ENCODE data around the gene CBLN3. TPM values are rescaled to one million over a fixed set of nuclear protein-coding genes. Genes with fewer than 3 reads are reported as not detected.

CBLN3 gene
- total RNA-seq, 1 experiment from 2014 or later: 0.94 TPM

GRCh38 chr14:24406416-24406815 is 23.1 kb downstream of the CBLN3 start:
- Mint-ChIP-seq H3K27ac (no peak overlapping the region), H3K27me3 (ENCODE audit: low read depth) (no peaks in the 10 kb centered on the region), H3K9me3 (no peaks in the 10 kb centered on the region), H3K4me3 (no peak overlapping the region), H3K36me3 (no peaks in the 10 kb centered on the region), H3K4me1 (peaks cover 25% of the 10 kb centered on the region)
- DNase-seq (ENCODE audit: low spot score) (no peak), ATAC-seq (no peak)
- TF ChIP-seq, protein P1, sequence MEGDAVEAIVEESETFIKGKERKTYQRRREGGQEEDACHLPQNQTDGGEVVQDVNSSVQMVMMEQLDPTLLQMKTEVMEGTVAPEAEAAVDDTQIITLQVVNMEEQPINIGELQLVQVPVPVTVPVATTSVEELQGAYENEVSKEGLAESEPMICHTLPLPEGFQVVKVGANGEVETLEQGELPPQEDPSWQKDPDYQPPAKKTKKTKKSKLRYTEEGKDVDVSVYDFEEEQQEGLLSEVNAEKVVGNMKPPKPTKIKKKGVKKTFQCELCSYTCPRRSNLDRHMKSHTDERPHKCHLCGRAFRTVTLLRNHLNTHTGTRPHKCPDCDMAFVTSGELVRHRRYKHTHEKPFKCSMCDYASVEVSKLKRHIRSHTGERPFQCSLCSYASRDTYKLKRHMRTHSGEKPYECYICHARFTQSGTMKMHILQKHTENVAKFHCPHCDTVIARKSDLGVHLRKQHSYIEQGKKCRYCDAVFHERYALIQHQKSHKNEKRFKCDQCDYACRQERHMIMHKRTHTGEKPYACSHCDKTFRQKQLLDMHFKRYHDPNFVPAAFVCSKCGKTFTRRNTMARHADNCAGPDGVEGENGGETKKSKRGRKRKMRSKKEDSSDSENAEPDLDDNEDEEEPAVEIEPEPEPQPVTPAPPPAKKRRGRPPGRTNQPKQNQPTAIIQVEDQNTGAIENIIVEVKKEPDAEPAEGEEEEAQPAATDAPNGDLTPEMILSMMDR (IDR thresholded peaks at IDR 0.05): no peak
- TF ChIP-seq TCF7 (CRISPR knock-in tag; IDR thresholded peaks at IDR 0.05; ENCODE audit: low read depth): no peak
- TF ChIP-seq NFATC4 (CRISPR knock-in tag; IDR thresholded peaks at IDR 0.05): no peak
- TF ChIP-seq SOX15 (CRISPR knock-in tag; IDR thresholded peaks at IDR 0.05): no peak
- no peak for TF ChIP-seq FOXK1 (CRISPR knock-in tag; IDR thresholded peaks at IDR 0.05)
- no peak for TF ChIP-seq TP53 (CRISPR knock-in tag; IDR thresholded peaks at IDR 0.05)
- TF ChIP-seq STAT6 (CRISPR knock-in tag; conservative IDR thresholded peaks at IDR 0.05; ENCODE audit: low read depth): no peak
- CTCF ChIA-PET: interaction anchor here (0.5 to 1.8 kb wide), 9 partner anchors 21 to 121 kb away, joined by 3 to 8 read pairs (median 4); partner anchors contain the start of genes CIDEB and KHNYN
- POLR2A ChIA-PET: interaction anchor here (0.5 to 1.3 kb wide), 3 partner anchors 25 to 37 kb away, joined by 3 read pairs; no protein-coding TSS in a partner anchor

- TF ChIP-seq MXD4 (CRISPR knock-in tag; IDR thresholded peaks at IDR 0.05; ENCODE audit: borderline replicate concordance) (no peak), ATF3 (CRISPR knock-in tag; conservative IDR thresholded peaks at IDR 0.05) (no peak), SOX15 (CRISPR knock-in tag; IDR thresholded peaks at IDR 0.05) (no peak), CREB1 (CRISPR knock-in tag; IDR thresholded peaks at IDR 0.05) (no peak), SMAD4 (CRISPR knock-in tag; IDR thresholded peaks at IDR 0.05) (no peak), ZNF671 (CRISPR knock-in tag; IDR thresholded peaks at IDR 0.05) (no peak), CREM (CRISPR knock-in tag; IDR thresholded peaks at IDR 0.05) (no peak), ZNF121 (CRISPR knock-in tag; IDR thresholded peaks at IDR 0.05) (no peak), ZNF232 (CRISPR knock-in tag; IDR thresholded peaks at IDR 0.05) (no peak)
- TF ChIP-seq, protein P2, sequence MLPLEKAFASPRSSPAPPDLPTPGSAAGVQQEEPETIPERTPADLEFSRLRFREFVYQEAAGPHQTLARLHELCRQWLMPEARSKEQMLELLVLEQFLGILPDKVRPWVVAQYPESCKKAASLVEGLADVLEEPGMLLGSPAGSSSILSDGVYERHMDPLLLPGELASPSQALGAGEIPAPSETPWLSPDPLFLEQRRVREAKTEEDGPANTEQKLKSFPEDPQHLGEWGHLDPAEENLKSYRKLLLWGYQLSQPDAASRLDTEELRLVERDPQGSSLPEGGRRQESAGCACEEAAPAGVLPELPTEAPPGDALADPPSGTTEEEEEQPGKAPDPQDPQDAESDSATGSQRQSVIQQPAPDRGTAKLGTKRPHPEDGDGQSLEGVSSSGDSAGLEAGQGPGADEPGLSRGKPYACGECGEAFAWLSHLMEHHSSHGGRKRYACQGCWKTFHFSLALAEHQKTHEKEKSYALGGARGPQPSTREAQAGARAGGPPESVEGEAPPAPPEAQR (CRISPR knock-in tag; IDR thresholded peaks at IDR 0.05): no peak
- Mint-ChIP-seq H3K4me1 (peaks cover 30% of the 10 kb centered on the region), H3K27me3 (ENCODE audit: low read depth) (peaks cover 3% of the 10 kb centered on the region), H3K4me3 (no peak overlapping the region), H3K36me3 (no peaks in the 10 kb centered on the region), H3K9me3 (no peaks in the 10 kb centered on the region), H3K27ac (no peak overlapping the region)
- ATAC-seq (no peak), DNase-seq (ENCODE audit: low spot score) (no peak)
- ChIA-PET POLR2A (no interaction called here), CTCF (interaction anchor here (1.2 to 1.8 kb wide), 4 partner anchors 27 to 73 kb away, joined by 4 to 14 read pairs (median 6); no protein-coding TSS in a partner anchor)
Observed at GRCh38 chr14:24404814-24405213, 24.7 kb downstream of the CBLN3 start.

DNA sequence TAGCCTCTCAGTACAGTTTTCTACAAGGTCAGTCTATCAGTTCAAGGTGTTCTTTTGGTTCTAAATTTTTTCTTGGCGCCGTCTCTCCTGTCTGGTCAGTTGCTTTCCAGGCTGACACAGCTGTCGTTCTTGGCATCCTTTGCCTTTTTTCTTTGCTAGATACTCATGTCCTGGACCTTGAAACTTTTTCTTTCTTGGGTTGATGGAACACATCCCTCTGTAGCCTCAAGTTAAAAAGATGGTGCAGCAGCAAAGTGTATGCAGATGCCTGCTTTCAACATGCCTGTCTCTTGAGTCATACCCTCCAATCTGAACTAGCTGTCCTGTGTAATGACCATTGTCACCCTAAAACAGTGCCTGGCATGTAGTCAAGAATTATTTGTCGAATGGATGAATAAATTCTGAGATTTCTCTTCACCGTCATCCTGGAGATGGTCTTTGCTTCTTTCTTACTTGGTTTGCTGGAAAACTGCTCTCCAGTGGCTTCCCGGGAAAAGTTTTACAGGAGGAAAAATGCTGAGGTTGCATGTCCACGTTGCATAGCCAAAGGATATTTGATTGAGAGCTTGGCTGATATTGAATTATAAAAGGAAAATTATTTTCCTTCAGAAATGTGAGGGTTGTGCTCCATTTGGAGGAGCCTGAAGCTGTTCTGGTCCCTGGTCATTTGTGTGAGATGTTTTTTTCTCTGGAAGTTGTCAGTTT is 26.0 kb downstream of the CBLN3 start:
- CTCF ChIA-PET: interaction anchor here (1.1 to 1.8 kb wide), 4 partner anchors 15 to 28 kb away, joined by 3 to 14 read pairs (median 6); no protein-coding TSS in a partner anchor
- H3K9me3 Mint-ChIP-seq: no peaks in the 10 kb centered on the region
- no peak for ATAC-seq
- TF ChIP-seq CREM (CRISPR knock-in tag; IDR thresholded peaks at IDR 0.05) (no peak), AFF4 (CRISPR knock-in tag; IDR thresholded peaks at IDR 0.05; ENCODE audit: borderline replicate concordance) (no peak), CREB1 (CRISPR knock-in tag; IDR thresholded peaks at IDR 0.05) (no peak), JAZF1 (CRISPR knock-in tag; IDR thresholded peaks at IDR 0.05) (no peak), MLX (CRISPR knock-in tag; IDR thresholded peaks at IDR 0.05) (no peak), FOXK1 (CRISPR knock-in tag; IDR thresholded peaks at IDR 0.05) (no peak), ZNF671 (CRISPR knock-in tag; IDR thresholded peaks at IDR 0.05) (no peak)
- TF ChIP-seq, protein P3, sequence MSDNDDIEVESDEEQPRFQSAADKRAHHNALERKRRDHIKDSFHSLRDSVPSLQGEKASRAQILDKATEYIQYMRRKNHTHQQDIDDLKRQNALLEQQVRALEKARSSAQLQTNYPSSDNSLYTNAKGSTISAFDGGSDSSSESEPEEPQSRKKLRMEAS (CRISPR knock-in tag; IDR thresholded peaks at IDR 0.05): no peak

More for the DNA sequence above, 26.0 kb downstream of the CBLN3 start:
- no peaks in the 10 kb centered on the region for H3K36me3 Mint-ChIP-seq
- H3K27me3 Mint-ChIP-seq (ENCODE audit: low read depth): peaks cover 8% of the 10 kb centered on the region
- H3K27ac Mint-ChIP-seq: no peak overlapping the region
- POLR2A ChIA-PET: no interaction called here
- H3K4me1 Mint-ChIP-seq: peaks cover 35% of the 10 kb centered on the region
- no peak overlapping the region for H3K4me3 Mint-ChIP-seq
- no peak for DNase-seq (ENCODE audit: low spot score)
